GM23338 (cell line): Measurements from ENCODE around the gene CCDC74A. TPM values are rescaled to one million over a fixed set of nuclear protein-coding genes. Genes with fewer than 3 reads are reported as not detected.

ENCODE experiments used
- ATAC-seq: fragments of 200-7000 bp; cut with Tn5 transposase; 3 replicates; pipeline ENCODE4 v1.9.1; 2020
- DNase-seq: peaks from one replicate; pipeline ENCODE4 v3.0.0-alpha.2; 2015; ENCODE audit warnings: low spot score
- H2AFZ ChIP-seq: fragments of 200-600 bp; sonication (generic); 2 replicates; pipeline ENCODE4 v1.8.0; 2016; ENCODE audit warnings: antibody characterized with exemption, mild to moderate bottlenecking, moderate library complexity
- H3F3A ChIP-seq: fragments of 200-600 bp; sonication (generic); replicated peaks from 2 replicates; pipeline ENCODE4 v1.8.0; 2017; ENCODE audit warnings: antibody characterized with exemption, mixed run types, low read depth
- H3K27ac ChIP-seq: fragments of 200-600 bp; sonication (generic); 2 replicates; pipeline ENCODE4 v1.6.1; 2016; ENCODE audit warnings: low read depth
- H3K27me3 ChIP-seq: fragments of 200-600 bp; sonication (generic); 2 replicates; pipeline ENCODE4 v1.8.0; 2016; ENCODE audit warnings: mild to moderate bottlenecking, mixed run types, moderate library complexity; ENCODE audit not compliant: insufficient read depth
- H3K36me3 ChIP-seq: fragments of 200-600 bp; sonication (generic); 2 replicates; pipeline ENCODE4 v1.8.0; 2016; ENCODE audit warnings: mild to moderate bottlenecking; ENCODE audit not compliant: insufficient read depth
- H3K4me1 ChIP-seq: fragments of 200-600 bp; sonication (generic); 2 replicates; pipeline ENCODE4 v1.8.0; 2016; ENCODE audit warnings: mild to moderate bottlenecking, moderate library complexity; ENCODE audit not compliant: insufficient read depth
- H3K4me2 ChIP-seq: fragments of 200-600 bp; sonication (generic); 2 replicates; pipeline ENCODE4 v1.7.1; 2017; ENCODE audit warnings: mixed run types
- H3K4me3 ChIP-seq: fragments of 200-600 bp; sonication (generic); 2 replicates; pipeline ENCODE4 v1.6.1; 2016; ENCODE audit warnings: mixed run types
- H3K79me2 ChIP-seq: fragments of 200-600 bp; sonication (generic); replicated peaks from 2 replicates; pipeline ENCODE4 v1.8.0; 2017; ENCODE audit warnings: mild to moderate bottlenecking; ENCODE audit not compliant: insufficient read depth
- H3K9me2 ChIP-seq: fragments of 200-600 bp; sonication (generic); 2 replicates; pipeline ENCODE4 v1.8.0; 2017; ENCODE audit not compliant: insufficient read depth
- H4K20me1 ChIP-seq: fragments of 200-600 bp; sonication (generic); replicated peaks from 2 replicates; pipeline ENCODE4 v1.8.0; 2017; ENCODE audit warnings: mild to moderate bottlenecking; ENCODE audit not compliant: insufficient read depth
- H3K27ac Mint-ChIP-seq: 2 replicates; pipeline ENCODE4 v1.8.0; 2020; ENCODE audit warnings: inconsistent platforms, mild to moderate bottlenecking, moderate library complexity, mixed read lengths
- H3K27me3 Mint-ChIP-seq: 3 replicates; pipeline ENCODE4 v1.8.0; 2022; ENCODE audit warnings: low read depth, mild to moderate bottlenecking, moderate library complexity, mixed read lengths, inconsistent platforms; ENCODE audit not compliant: insufficient read depth, poor library complexity
- H3K36me3 Mint-ChIP-seq: 3 replicates; pipeline ENCODE4 v1.8.0; 2021; ENCODE audit warnings: low read depth, mild to moderate bottlenecking, inconsistent platforms, moderate library complexity, mixed read lengths
- H3K4me1 Mint-ChIP-seq: 3 replicates; pipeline ENCODE4 v1.8.0; 2020; ENCODE audit warnings: mild to moderate bottlenecking, inconsistent platforms, mixed read lengths
- H3K4me3 Mint-ChIP-seq: 3 replicates; pipeline ENCODE4 v1.8.0; 2021; ENCODE audit warnings: moderate library complexity, mild to moderate bottlenecking, inconsistent platforms, mixed read lengths
- H3K9me3 Mint-ChIP-seq: 3 replicates; pipeline ENCODE4 v1.8.0; 2020; ENCODE audit warnings: moderate library complexity, mild to moderate bottlenecking, inconsistent platforms, mixed read lengths
- CREB1 ChIP-seq: fragments of 250-450 bp; sonication (Bioruptor Pico); IDR thresholded peaks from 2 replicates; pipeline ENCODE4 v1.5.0; 2020; ENCODE audit warnings: low read depth, mild to moderate bottlenecking, moderate library complexity
- ETS1 ChIP-seq: IDR thresholded peaks from 2 replicates; pipeline ENCODE4 v1.6.1; 2016; ENCODE audit warnings: antibody characterized with exemption
- EZH2 ChIP-seq: fragments of 200-600 bp; sonication (generic); IDR thresholded peaks from one replicate; pipeline ENCODE4 v1.8.0; 2017; ENCODE audit warnings: antibody characterized with exemption, mild to moderate bottlenecking, low read depth; ENCODE audit not compliant: unreplicated experiment
- EZH2phosphoT487 ChIP-seq: fragments of 200-600 bp; sonication (generic); IDR thresholded peaks from one replicate; pipeline ENCODE4 v1.8.1; 2018; ENCODE audit warnings: antibody characterized with exemption; ENCODE audit not compliant: unreplicated experiment
- JUNB ChIP-seq: IDR thresholded peaks from one replicate; pipeline ENCODE4 v1.6.1; 2016; ENCODE audit warnings: antibody characterized with exemption; ENCODE audit not compliant: unreplicated experiment
- NANOG ChIP-seq: IDR thresholded peaks from 2 replicates; pipeline ENCODE4 v1.6.1; 2016; ENCODE audit warnings: antibody characterized with exemption, borderline replicate concordance
- POLR2AphosphoS5 ChIP-seq: IDR thresholded peaks from 2 replicates; pipeline ENCODE4 v1.6.1; 2016; ENCODE audit warnings: antibody characterized with exemption, low read depth
- STAT1 ChIP-seq: IDR thresholded peaks from one replicate; pipeline ENCODE4 v1.6.1; 2016; ENCODE audit warnings: antibody characterized with exemption; ENCODE audit not compliant: unreplicated experiment
- ZNF114 ChIP-seq: fragments of 250-450 bp; sonication (Bioruptor Pico); IDR thresholded peaks from 2 replicates; pipeline ENCODE4 v1.5.0; 2020; ENCODE audit warnings: mild to moderate bottlenecking, moderate library complexity
- ZNF331 ChIP-seq: fragments of 250-450 bp; sonication (Bioruptor Pico); IDR thresholded peaks from 2 replicates; pipeline ENCODE4 v1.5.0; 2020; ENCODE audit warnings: low read depth, mild to moderate bottlenecking, moderate library complexity
- polyA plus RNA-seq: library from polyadenylated mRNA; unstranded; fragments of >200 nt; fragmentation: Nextera tagmentation; extraction: Ambion mirVana; gene quantifications from 2 replicates; pipeline ENCODE4 v1.2.1, GENCODE V29; 2016
- total RNA-seq: library from RNA; depleted of rRNA; stranded (reverse); fragments of >200 nt; shearing (Covaris generic); gene quantifications from 2 replicates; pipeline ENCODE4 v1.2.3, GENCODE V29; 2014
- TF ChIP-seq, protein P1 (sequence below): IDR thresholded peaks from one replicate; pipeline ENCODE4 v1.6.1; 2018; ENCODE audit warnings: antibody characterized with exemption; ENCODE audit not compliant: unreplicated experiment
- TF ChIP-seq, protein P2 (sequence below): fragments of 250-450 bp; sonication (Bioruptor Pico); IDR thresholded peaks from 2 replicates; pipeline ENCODE4 v1.5.0; 2020; ENCODE audit warnings: mild to moderate bottlenecking, moderate library complexity
- TF ChIP-seq, protein P3 (sequence below), 2 experiments: fragments of 200-600 bp in 1 of 2; sonication (generic) in 1 of 2; conservative IDR thresholded peaks; 2 replicates each; pipeline versions ENCODE4 v1.5.1 to v1.6.1; 2016 to 2017; ENCODE audit warnings: antibody characterized with exemption in 2 of 2, low read depth in 2 of 2, mild to moderate bottlenecking in 2 of 2, moderate library complexity in 1 of 2

CCDC74A gene
- total and polyA plus RNA-seq, 2 experiments from 2014 or later = 16.5 to 47.8 TPM

GRCh38 chr2:131509615-131510014, 18.1 kb upstream of the CCDC74A start:
- H3K27ac ChIP-seq = no peak overlapping the region
- peaks cover 54% of the 10 kb centered on the region for H3K36me3 Mint-ChIP-seq
- H3K4me3 Mint-ChIP-seq = no peak overlapping the region
- no peaks in the 10 kb centered on the region for H3K36me3 ChIP-seq
- no peaks in the 10 kb centered on the region; the same call in 2 of the 3 replicates for H3K4me1 Mint-ChIP-seq
- no peak for TF ChIP-seq CREB1 (CRISPR knock-in tag)
- TF ChIP-seq ZNF331 (CRISPR knock-in tag) = no peak
- TF ChIP-seq, protein P1, sequence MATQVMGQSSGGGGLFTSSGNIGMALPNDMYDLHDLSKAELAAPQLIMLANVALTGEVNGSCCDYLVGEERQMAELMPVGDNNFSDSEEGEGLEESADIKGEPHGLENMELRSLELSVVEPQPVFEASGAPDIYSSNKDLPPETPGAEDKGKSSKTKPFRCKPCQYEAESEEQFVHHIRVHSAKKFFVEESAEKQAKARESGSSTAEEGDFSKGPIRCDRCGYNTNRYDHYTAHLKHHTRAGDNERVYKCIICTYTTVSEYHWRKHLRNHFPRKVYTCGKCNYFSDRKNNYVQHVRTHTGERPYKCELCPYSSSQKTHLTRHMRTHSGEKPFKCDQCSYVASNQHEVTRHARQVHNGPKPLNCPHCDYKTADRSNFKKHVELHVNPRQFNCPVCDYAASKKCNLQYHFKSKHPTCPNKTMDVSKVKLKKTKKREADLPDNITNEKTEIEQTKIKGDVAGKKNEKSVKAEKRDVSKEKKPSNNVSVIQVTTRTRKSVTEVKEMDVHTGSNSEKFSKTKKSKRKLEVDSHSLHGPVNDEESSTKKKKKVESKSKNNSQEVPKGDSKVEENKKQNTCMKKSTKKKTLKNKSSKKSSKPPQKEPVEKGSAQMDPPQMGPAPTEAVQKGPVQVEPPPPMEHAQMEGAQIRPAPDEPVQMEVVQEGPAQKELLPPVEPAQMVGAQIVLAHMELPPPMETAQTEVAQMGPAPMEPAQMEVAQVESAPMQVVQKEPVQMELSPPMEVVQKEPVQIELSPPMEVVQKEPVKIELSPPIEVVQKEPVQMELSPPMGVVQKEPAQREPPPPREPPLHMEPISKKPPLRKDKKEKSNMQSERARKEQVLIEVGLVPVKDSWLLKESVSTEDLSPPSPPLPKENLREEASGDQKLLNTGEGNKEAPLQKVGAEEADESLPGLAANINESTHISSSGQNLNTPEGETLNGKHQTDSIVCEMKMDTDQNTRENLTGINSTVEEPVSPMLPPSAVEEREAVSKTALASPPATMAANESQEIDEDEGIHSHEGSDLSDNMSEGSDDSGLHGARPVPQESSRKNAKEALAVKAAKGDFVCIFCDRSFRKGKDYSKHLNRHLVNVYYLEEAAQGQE = no peak
- TF ChIP-seq EZH2phosphoT487 = no peak
- no peak for TF ChIP-seq STAT1
- no peak for TF ChIP-seq EZH2
- TF ChIP-seq JUNB = no peak
- no peak for TF ChIP-seq NANOG
- no peak for TF ChIP-seq ZNF114
- no peak for TF ChIP-seq ETS1
- TF ChIP-seq, protein P2, sequence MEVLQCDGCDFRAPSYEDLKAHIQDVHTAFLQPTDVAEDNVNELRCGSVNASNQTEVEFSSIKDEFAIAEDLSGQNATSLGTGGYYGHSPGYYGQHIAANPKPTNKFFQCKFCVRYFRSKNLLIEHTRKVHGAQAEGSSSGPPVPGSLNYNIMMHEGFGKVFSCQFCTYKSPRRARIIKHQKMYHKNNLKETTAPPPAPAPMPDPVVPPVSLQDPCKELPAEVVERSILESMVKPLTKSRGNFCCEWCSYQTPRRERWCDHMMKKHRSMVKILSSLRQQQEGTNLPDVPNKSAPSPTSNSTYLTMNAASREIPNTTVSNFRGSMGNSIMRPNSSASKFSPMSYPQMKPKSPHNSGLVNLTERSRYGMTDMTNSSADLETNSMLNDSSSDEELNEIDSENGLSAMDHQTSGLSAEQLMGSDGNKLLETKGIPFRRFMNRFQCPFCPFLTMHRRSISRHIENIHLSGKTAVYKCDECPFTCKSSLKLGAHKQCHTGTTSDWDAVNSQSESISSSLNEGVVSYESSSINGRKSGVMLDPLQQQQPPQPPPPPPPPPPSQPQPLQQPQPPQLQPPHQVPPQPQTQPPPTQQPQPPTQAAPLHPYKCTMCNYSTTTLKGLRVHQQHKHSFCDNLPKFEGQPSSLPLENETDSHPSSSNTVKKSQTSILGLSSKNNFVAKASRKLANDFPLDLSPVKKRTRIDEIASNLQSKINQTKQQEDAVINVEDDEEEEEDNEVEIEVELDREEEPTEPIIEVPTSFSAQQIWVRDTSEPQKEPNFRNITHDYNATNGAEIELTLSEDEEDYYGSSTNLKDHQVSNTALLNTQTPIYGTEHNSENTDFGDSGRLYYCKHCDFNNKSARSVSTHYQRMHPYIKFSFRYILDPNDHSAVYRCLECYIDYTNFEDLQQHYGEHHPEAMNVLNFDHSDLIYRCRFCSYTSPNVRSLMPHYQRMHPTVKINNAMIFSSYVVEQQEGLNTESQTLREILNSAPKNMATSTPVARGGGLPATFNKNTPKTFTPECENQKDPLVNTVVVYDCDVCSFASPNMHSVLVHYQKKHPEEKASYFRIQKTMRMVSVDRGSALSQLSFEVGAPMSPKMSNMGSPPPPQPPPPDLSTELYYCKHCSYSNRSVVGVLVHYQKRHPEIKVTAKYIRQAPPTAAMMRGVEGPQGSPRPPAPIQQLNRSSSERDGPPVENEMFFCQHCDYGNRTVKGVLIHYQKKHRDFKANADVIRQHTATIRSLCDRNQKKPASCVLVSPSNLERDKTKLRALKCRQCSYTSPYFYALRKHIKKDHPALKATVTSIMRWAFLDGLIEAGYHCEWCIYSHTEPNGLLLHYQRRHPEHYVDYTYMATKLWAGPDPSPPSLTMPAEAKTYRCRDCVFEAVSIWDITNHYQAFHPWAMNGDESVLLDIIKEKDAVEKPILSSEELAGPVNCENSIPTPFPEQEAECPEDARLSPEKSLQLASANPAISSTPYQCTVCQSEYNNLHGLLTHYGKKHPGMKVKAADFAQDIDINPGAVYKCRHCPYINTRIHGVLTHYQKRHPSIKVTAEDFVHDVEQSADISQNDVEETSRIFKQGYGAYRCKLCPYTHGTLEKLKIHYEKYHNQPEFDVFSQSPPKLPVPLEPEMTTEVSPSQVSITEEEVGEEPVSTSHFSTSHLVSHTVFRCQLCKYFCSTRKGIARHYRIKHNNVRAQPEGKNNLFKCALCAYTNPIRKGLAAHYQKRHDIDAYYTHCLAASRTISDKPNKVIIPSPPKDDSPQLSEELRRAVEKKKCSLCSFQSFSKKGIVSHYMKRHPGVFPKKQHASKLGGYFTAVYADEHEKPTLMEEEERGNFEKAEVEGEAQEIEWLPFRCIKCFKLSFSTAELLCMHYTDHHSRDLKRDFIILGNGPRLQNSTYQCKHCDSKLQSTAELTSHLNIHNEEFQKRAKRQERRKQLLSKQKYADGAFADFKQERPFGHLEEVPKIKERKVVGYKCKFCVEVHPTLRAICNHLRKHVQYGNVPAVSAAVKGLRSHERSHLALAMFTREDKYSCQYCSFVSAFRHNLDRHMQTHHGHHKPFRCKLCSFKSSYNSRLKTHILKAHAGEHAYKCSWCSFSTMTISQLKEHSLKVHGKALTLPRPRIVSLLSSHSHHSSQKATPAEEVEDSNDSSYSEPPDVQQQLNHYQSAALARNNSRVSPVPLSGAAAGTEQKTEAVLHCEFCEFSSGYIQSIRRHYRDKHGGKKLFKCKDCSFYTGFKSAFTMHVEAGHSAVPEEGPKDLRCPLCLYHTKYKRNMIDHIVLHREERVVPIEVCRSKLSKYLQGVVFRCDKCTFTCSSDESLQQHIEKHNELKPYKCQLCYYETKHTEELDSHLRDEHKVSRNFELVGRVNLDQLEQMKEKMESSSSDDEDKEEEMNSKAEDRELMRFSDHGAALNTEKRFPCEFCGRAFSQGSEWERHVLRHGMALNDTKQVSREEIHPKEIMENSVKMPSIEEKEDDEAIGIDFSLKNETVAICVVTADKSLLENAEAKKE (CRISPR knock-in tag) = no peak
- TF ChIP-seq, protein P3, sequence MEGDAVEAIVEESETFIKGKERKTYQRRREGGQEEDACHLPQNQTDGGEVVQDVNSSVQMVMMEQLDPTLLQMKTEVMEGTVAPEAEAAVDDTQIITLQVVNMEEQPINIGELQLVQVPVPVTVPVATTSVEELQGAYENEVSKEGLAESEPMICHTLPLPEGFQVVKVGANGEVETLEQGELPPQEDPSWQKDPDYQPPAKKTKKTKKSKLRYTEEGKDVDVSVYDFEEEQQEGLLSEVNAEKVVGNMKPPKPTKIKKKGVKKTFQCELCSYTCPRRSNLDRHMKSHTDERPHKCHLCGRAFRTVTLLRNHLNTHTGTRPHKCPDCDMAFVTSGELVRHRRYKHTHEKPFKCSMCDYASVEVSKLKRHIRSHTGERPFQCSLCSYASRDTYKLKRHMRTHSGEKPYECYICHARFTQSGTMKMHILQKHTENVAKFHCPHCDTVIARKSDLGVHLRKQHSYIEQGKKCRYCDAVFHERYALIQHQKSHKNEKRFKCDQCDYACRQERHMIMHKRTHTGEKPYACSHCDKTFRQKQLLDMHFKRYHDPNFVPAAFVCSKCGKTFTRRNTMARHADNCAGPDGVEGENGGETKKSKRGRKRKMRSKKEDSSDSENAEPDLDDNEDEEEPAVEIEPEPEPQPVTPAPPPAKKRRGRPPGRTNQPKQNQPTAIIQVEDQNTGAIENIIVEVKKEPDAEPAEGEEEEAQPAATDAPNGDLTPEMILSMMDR (conservative IDR thresholded peaks at IDR 0.05; ENCODE audit: low read depth in 2 of 2) = no peak
- no peak for TF ChIP-seq POLR2AphosphoS5
- no peak overlapping the region for H2AFZ ChIP-seq
- no peaks in the 10 kb centered on the region for H4K20me1 ChIP-seq
- peaks cover 10% of the 10 kb centered on the region for H3K27me3 Mint-ChIP-seq
- no peak overlapping the region for H3K27ac Mint-ChIP-seq
- H3F3A ChIP-seq = no peaks in the 10 kb centered on the region
- H3K27me3 ChIP-seq = no peaks in the 10 kb centered on the region
- no peaks in the 10 kb centered on the region for H3K4me1 ChIP-seq
- H3K4me2 ChIP-seq = no peak overlapping the region
- no peaks in the 10 kb centered on the region for H3K9me2 ChIP-seq
- no peaks in the 10 kb centered on the region for H3K79me2 ChIP-seq
- H3K4me3 ChIP-seq = no peak overlapping the region
- no peak for DNase-seq
- no peak for ATAC-seq
- no peaks in the 10 kb centered on the region for H3K9me3 Mint-ChIP-seq
